Activated T-cell treated with anti-CD3 and anti-CD28 coated beads, Interleukin-2, amount 50 U/mL, for 4 hours (primary cell): ENCODE measurements around the gene ATP9B. TPM values are rescaled to one million over a fixed set of nuclear protein-coding genes. Genes with fewer than 3 reads are reported as not detected.

Source experiments
- ATAC-seq, 2 donors: fragments of 200-7000 bp; cut with Tn5 transposase; one replicate each; pipeline ENCODE4 v1.10.0; 2021
- DNase-seq: peaks from one replicate; pipeline ENCODE4 v3.0.0-alpha.2; 2020
- H3K27me3 Mint-ChIP-seq: one replicate; pipeline ENCODE4 v1.8.0; 2021; ENCODE audit warnings: low read depth, mixed read lengths
- H3K36me3 Mint-ChIP-seq: one replicate; pipeline ENCODE4 v1.8.0; 2022; ENCODE audit warnings: mixed read lengths; ENCODE audit not compliant: insufficient read depth
- H3K4me1 Mint-ChIP-seq: one replicate; pipeline ENCODE4 v1.8.0; 2021; ENCODE audit warnings: low read depth, mixed read lengths
- H3K4me3 Mint-ChIP-seq: one replicate; pipeline ENCODE4 v1.8.0; 2021; ENCODE audit warnings: mild to moderate bottlenecking, moderate library complexity, mixed read lengths
- H3K9me3 Mint-ChIP-seq: one replicate; pipeline ENCODE4 v1.8.0; 2021; ENCODE audit warnings: mixed read lengths
- total RNA-seq, 3 donors: library from RNA; stranded (reverse); gene quantifications; one replicate each; pipeline ENCODE4 v1.2.1, GENCODE V29; 2021

ATP9B gene
- total RNA-seq, 3 donors from 2014 or later = 16.3 to 21.6 (median 20.2) TPM

- no peaks in the 10 kb centered on the region for H3K9me3 Mint-ChIP-seq
- H3K27me3 Mint-ChIP-seq = no peaks in the 10 kb centered on the region
- DNase-seq (no peak), ATAC-seq (no peak)
- no peaks in the 10 kb centered on the region for H3K4me1 Mint-ChIP-seq
- no peak overlapping the region for H3K4me3 Mint-ChIP-seq
- H3K36me3 Mint-ChIP-seq = peaks cover 34% of the 10 kb centered on the region
Measured at GRCh38 chr18:79345981-79346380, 276.8 kb downstream of the ATP9B start.

GRCh38 chr18:79348066-79348465 is 278.9 kb downstream of the ATP9B start:
- Mint-ChIP-seq H3K4me3 (no peak overlapping the region), H3K36me3 (peaks cover 41% of the 10 kb centered on the region), H3K27me3 (no peaks in the 10 kb centered on the region), H3K9me3 (no peaks in the 10 kb centered on the region), H3K4me1 (no peaks in the 10 kb centered on the region)
- DNase-seq (no peak), ATAC-seq (no peak)

- ATAC-seq = no peak
- no peaks in the 10 kb centered on the region for H3K27me3 Mint-ChIP-seq
- H3K4me1 Mint-ChIP-seq = no peaks in the 10 kb centered on the region
- no peak overlapping the region for H3K4me3 Mint-ChIP-seq
- no peak for DNase-seq
- H3K9me3 Mint-ChIP-seq = no peaks in the 10 kb centered on the region
- H3K36me3 Mint-ChIP-seq = peaks cover 15% of the 10 kb centered on the region
Measured at GRCh38 chr18:79352432-79352831, 283.2 kb downstream of the ATP9B start.

- H3K27me3 Mint-ChIP-seq = no peaks in the 10 kb centered on the region
Measured at GRCh38 chr18:79353267-79353666, 284.1 kb downstream of the ATP9B start.

GRCh38 chr18:79354350-79354749 is 285.2 kb downstream of the ATP9B start:
- no peaks in the 10 kb centered on the region for H3K9me3 Mint-ChIP-seq
- no peak for DNase-seq
- no peak for ATAC-seq
- H3K36me3 Mint-ChIP-seq = peaks cover 11% of the 10 kb centered on the region
- H3K4me1 Mint-ChIP-seq = no peaks in the 10 kb centered on the region
- H3K27me3 Mint-ChIP-seq = no peaks in the 10 kb centered on the region
- no peak overlapping the region for H3K4me3 Mint-ChIP-seq

More at GRCh38 chr18:79353267-79353666, 284.1 kb downstream of the ATP9B start:
- Mint-ChIP-seq H3K4me3 (no peak overlapping the region), H3K9me3 (no peaks in the 10 kb centered on the region), H3K4me1 (no peaks in the 10 kb centered on the region), H3K36me3 (peaks cover 14% of the 10 kb centered on the region)
- ATAC-seq (no peak), DNase-seq (no peak)

GRCh38 chr18:79355433-79356335 is 286.5 kb downstream of the ATP9B start:
- Mint-ChIP-seq H3K36me3 (peaks cover 19% of the 10 kb centered on the region), H3K4me1 (no peaks in the 10 kb centered on the region), H3K27me3 (no peaks in the 10 kb centered on the region), H3K9me3 (no peaks in the 10 kb centered on the region), H3K4me3 (no peak overlapping the region)
- DNase-seq (no peak), ATAC-seq (no peak)

- ATAC-seq (no peak), DNase-seq (no peak)
- Mint-ChIP-seq H3K27me3 (no peaks in the 10 kb centered on the region), H3K9me3 (no peaks in the 10 kb centered on the region), H3K36me3 (peaks cover 22% of the 10 kb centered on the region), H3K4me3 (no peak overlapping the region), H3K4me1 (no peaks in the 10 kb centered on the region)
Measured at GRCh38 chr18:79356435-79356834, 287.2 kb downstream of the ATP9B start.

GRCh38 chr18:79360933-79361332 is 291.7 kb downstream of the ATP9B start:
- H3K4me1 Mint-ChIP-seq = no peaks in the 10 kb centered on the region
- ATAC-seq = no peak
- DNase-seq = no peak
- H3K4me3 Mint-ChIP-seq = no peak overlapping the region
- H3K27me3 Mint-ChIP-seq = no peaks in the 10 kb centered on the region
- H3K9me3 Mint-ChIP-seq = no peaks in the 10 kb centered on the region
- peaks cover 41% of the 10 kb centered on the region for H3K36me3 Mint-ChIP-seq

- Mint-ChIP-seq H3K4me3 (no peak overlapping the region), H3K4me1 (no peaks in the 10 kb centered on the region), H3K27me3 (no peaks in the 10 kb centered on the region), H3K9me3 (no peaks in the 10 kb centered on the region), H3K36me3 (peaks cover 47% of the 10 kb centered on the region)
- DNase-seq (no peak), ATAC-seq (no peak)
Measured at GRCh38 chr18:79361766-79362522, 292.8 kb downstream of the ATP9B start.

GRCh38 chr18:79365701-79366100 is 296.5 kb downstream of the ATP9B start:
- peaks cover 35% of the 10 kb centered on the region for H3K36me3 Mint-ChIP-seq
- H3K4me1 Mint-ChIP-seq = peaks cover 23% of the 10 kb centered on the region
- H3K27me3 Mint-ChIP-seq = no peaks in the 10 kb centered on the region
- ATAC-seq (no peak), DNase-seq (no peak)
- no peaks in the 10 kb centered on the region for H3K9me3 Mint-ChIP-seq
- H3K4me3 Mint-ChIP-seq = no peak overlapping the region

- DNase-seq (no peak), ATAC-seq (no peak)
Measured at GRCh38 chr18:79366177-79367094, 297.2 kb downstream of the ATP9B start.

GRCh38 chr18:79367480-79367879 is 298.3 kb downstream of the ATP9B start:
- DNase-seq = no peak
- H3K9me3 Mint-ChIP-seq = no peaks in the 10 kb centered on the region
- no peak for ATAC-seq

More at GRCh38 chr18:79366177-79367094, 297.2 kb downstream of the ATP9B start:
- Mint-ChIP-seq H3K4me3 (no peak overlapping the region), H3K4me1 (peaks cover 30% of the 10 kb centered on the region), H3K27me3 (no peaks in the 10 kb centered on the region), H3K36me3 (peaks cover 29% of the 10 kb centered on the region), H3K9me3 (no peaks in the 10 kb centered on the region)

GRCh38 chr18:79367989-79368388 is 298.8 kb downstream of the ATP9B start:
- no peak for DNase-seq
- peaks cover 24% of the 10 kb centered on the region for H3K36me3 Mint-ChIP-seq

More at GRCh38 chr18:79367480-79367879, 298.3 kb downstream of the ATP9B start:
- H3K36me3 Mint-ChIP-seq = peaks cover 24% of the 10 kb centered on the region
- H3K27me3 Mint-ChIP-seq = no peaks in the 10 kb centered on the region
- H3K4me1 Mint-ChIP-seq = peaks cover 35% of the 10 kb centered on the region
- no peak overlapping the region for H3K4me3 Mint-ChIP-seq

GRCh38 chr18:79368681-79369080 is 299.5 kb downstream of the ATP9B start:
- Mint-ChIP-seq H3K4me1 (peaks cover 35% of the 10 kb centered on the region), H3K4me3 (no peak overlapping the region)

More at GRCh38 chr18:79367989-79368388, 298.8 kb downstream of the ATP9B start:
- H3K4me3 Mint-ChIP-seq = no peak overlapping the region
- no peaks in the 10 kb centered on the region for H3K9me3 Mint-ChIP-seq
- no peak for ATAC-seq
- peaks cover 35% of the 10 kb centered on the region for H3K4me1 Mint-ChIP-seq
- H3K27me3 Mint-ChIP-seq = no peaks in the 10 kb centered on the region

More at GRCh38 chr18:79368681-79369080, 299.5 kb downstream of the ATP9B start:
- Mint-ChIP-seq H3K36me3 (peaks cover 17% of the 10 kb centered on the region), H3K27me3 (no peaks in the 10 kb centered on the region), H3K9me3 (no peaks in the 10 kb centered on the region)
- DNase-seq (no peak), ATAC-seq (peak; percentile 48 to 53)
